VCaP (cell line): Measurements from ENCODE around the gene KCNK15.

Experiments used
- H3K27ac ChIP-seq: fragments of 450-650 bp; 2 replicates; pipeline ENCODE4 v1.5.1; 2017
- CTCF ChIP-seq: fragments of 450-650 bp; conservative IDR thresholded peaks from 2 replicates; pipeline ENCODE4 v1.5.1; 2017; ENCODE audit warnings: mild to moderate bottlenecking, moderate library complexity

Gene KCNK15

GRCh38 chr20:44730441-44730840, 15.2 kb upstream of the KCNK15 start:
- no peak overlapping the region for H3K27ac ChIP-seq
- no peak for TF ChIP-seq CTCF

- TF ChIP-seq CTCF = no peak
- H3K27ac ChIP-seq = no peak overlapping the region
Observed at GRCh38 chr20:44731657-44732056, 14.0 kb upstream of the KCNK15 start.

- TF ChIP-seq CTCF = no peak
- H3K27ac ChIP-seq = no peak overlapping the region
Observed at GRCh38 chr20:44732327-44732726, 13.3 kb upstream of the KCNK15 start.

GRCh38 chr20:44733341-44734069, 12.2 kb upstream of the KCNK15 start:
- no peak overlapping the region for H3K27ac ChIP-seq
- TF ChIP-seq CTCF = peak; percentile 98

GRCh38 chr20:44734938-44735337, 10.7 kb upstream of the KCNK15 start:
- no peak overlapping the region for H3K27ac ChIP-seq
- peak; percentile 49; the same call in 1 of the 2 replicates for TF ChIP-seq CTCF

GRCh38 chr20:44735816-44736169, 9.9 kb upstream of the KCNK15 start:
- no peak for TF ChIP-seq CTCF
- H3K27ac ChIP-seq = no peak overlapping the region

- no peak overlapping the region for H3K27ac ChIP-seq
- TF ChIP-seq CTCF = no peak
Observed at GRCh38 chr20:44736170-44737021, 9.3 kb upstream of the KCNK15 start.
